Small intestine (tissue), 7 donors: ENCODE data around the gene KCNK7. TPM values are rescaled to one million over a fixed set of nuclear protein-coding genes. Genes with fewer than 3 reads are reported as not detected.

Experiments used
- DNase-seq, 2 donors: peaks; one replicate each; pipeline versions ENCODE4 v3.0.0 to v3.0.0-alpha.2; 2013
- FAIRE-seq: peaks from 2 replicates; lab custom pipeline; 2012; peaks lifted over from hg19 to GRCh38; lab: Jason Lieb, UNC
- H3K27ac ChIP-seq, 3 donors: one replicate each; pipeline ENCODE4 v1.5.1; 2013; ENCODE audit warnings: low read length in 2 of 3, mild to moderate bottlenecking in 2 of 3, control low read depth in 1 of 3, inconsistent platforms in 1 of 3, low read depth in 1 of 3, moderate library complexity in 1 of 3
- H3K27me3 ChIP-seq, 3 donors: one replicate each; pipeline ENCODE4 v1.6.1; 2013; ENCODE audit warnings: low read length in 3 of 3, inconsistent platforms in 1 of 3; ENCODE audit not compliant: control insufficient read depth in 3 of 3, insufficient read depth in 3 of 3
- H3K36me3 ChIP-seq, 3 donors: one replicate each; pipeline ENCODE4 v1.6.1; 2013; ENCODE audit warnings: low read length in 3 of 3, inconsistent platforms in 1 of 3, low read depth in 1 of 3, mild to moderate bottlenecking in 1 of 3, moderate library complexity in 1 of 3; ENCODE audit not compliant: control insufficient read depth in 3 of 3, insufficient read depth in 2 of 3
- H3K4me1 ChIP-seq, 3 donors: one replicate each; pipeline ENCODE4 v1.6.1; 2013; ENCODE audit warnings: low read length in 2 of 3, inconsistent platforms in 1 of 3, low read depth in 1 of 3, mild to moderate bottlenecking in 1 of 3, moderate library complexity in 1 of 3; ENCODE audit not compliant: control insufficient read depth in 3 of 3, insufficient read depth in 2 of 3
- H3K4me3 ChIP-seq, 3 donors: one replicate each; pipeline ENCODE4 v1.5.1; 2013; ENCODE audit warnings: low read length in 3 of 3, control low read depth in 1 of 3, inconsistent platforms in 1 of 3, low read depth in 1 of 3, mild to moderate bottlenecking in 1 of 3, moderate library complexity in 1 of 3
- H3K9me3 ChIP-seq, 2 donors: one replicate each; pipeline ENCODE4 v1.6.1; 2013; ENCODE audit warnings: low read depth in 1 of 2, low read length in 1 of 2; ENCODE audit not compliant: control insufficient read depth in 2 of 2, insufficient read depth in 1 of 2
- WGBS, 3 donors: extraction: QIAGEN DNeasy Blood & Tissue Kit; methylation state at CpG; one replicate each; pipeline ENCODE4 v1.1.7; 2013; 5-methylcytosine and 5-hydroxymethylcytosine counted together
- polyA plus RNA-seq, 4 donors: library from polyadenylated mRNA; stranded (reverse) in 3 of 4; unstranded in 1 of 4; fragments of 200-250 nt in 3 of 4; fragments of 120-200 nt in 1 of 4; gene quantifications; one replicate each; pipeline versions ENCODE4 v1.2.1 to v1.2.3, GENCODE V29; 2013
- donor health status: healthy with polysubstance abuse.
- donor health status: control.
- donor health status: control.
- donor health status: Bipolar disorder and iron deficiency.
- donor health status: healthy.

Gene KCNK7
- polyA plus RNA-seq, 4 donors, result 0.84 to 31.1 (median 0.89) TPM; not detected in 1

DNA sequence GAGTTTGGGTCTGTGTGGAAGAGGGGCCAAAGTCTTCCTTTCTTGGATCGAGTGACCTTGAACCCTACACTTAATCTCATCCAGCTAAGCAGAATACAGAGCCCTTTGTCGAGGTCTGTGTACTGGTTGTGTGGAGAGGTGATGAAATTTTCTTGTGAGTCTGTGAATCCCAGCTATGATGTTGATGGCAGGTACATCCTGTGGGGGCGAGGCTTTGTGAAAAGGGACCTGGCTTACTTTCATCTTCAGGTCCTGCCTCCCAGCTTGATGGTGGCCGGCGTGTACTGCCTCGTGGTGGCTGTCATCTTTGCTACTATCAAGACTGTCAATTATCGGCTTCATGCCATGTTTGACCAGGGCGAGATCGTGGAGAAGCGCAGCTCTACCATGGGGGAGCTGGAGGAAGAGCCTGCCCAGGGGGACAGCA is 21.0 kb upstream of the KCNK7 start:
- H3K9me3 ChIP-seq, result no peaks in the 10 kb centered on the region
- no peaks in the 10 kb centered on the region for H3K27me3 ChIP-seq
- FAIRE-seq (no peak), DNase-seq (peak in 1 of 2 donors; percentile 51)
- peaks cover 3 to 26% (median 10%) of the 10 kb centered on the region in 3 donors for H3K4me1 ChIP-seq
- H3K36me3 ChIP-seq, result peaks cover 15 to 65% (median 20%) of the 10 kb centered on the region in 3 donors
- peak overlapping the region in 2 of 3 donors; percentile 1 to 31 for H3K27ac ChIP-seq
- peak overlapping the region; percentile 75 to 91 (median 85) for H3K4me3 ChIP-seq
- WGBS, 3 donors, result 20 to 52% (median 29%) methylated on average over 10 of the region's 10 CpGs

DNA sequence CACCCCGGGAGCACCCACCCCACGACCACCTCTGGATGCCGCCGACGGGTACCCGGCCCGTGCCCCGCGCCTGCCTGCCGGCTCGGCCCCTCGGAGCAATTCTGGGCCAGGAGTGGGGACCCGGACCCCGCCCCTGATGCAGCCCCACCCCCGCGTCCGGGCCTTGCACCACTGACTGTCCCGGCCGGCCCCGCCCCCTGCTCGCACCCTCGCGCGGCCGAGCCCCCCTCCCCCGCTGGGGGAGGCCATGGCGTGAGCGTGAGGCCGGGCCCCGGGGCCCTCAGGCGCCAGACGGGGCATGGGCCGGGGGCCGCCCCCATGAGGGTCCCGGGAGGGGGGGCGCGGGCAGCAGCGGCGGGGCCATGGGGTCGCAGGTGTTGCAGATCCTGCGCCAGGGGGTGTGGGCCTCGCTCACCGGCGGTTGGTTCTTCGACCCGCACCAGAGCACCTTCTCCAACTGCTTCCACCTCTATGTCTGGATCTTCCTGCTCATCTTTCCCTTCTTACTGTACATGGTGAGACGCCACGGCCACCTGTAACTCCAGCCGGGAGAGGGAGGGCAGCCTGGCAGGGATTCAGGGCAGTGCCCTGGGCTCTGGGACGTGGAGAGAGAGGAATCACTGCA is 20.5 kb upstream of the KCNK7 start:
- Histone ChIP-seq H3K4me1 (peaks cover 3 to 31% (median 12%) of the 10 kb centered on the region in 3 donors), H3K27me3 (no peaks in the 10 kb centered on the region), H3K9me3 (no peaks in the 10 kb centered on the region), H3K27ac (peak overlapping the region; percentile 77 to 98 (median 95)), H3K4me3 (peak overlapping the region; percentile 75 to 91 (median 85)), H3K36me3 (peaks cover 15 to 65% (median 19%) of the 10 kb centered on the region in 3 donors)
- DNase-seq (peak in 1 of 2 donors; percentile 45), FAIRE-seq (no peak)
- WGBS, 3 donors, result 0 to 1% (median 0%) methylated on average over 24 to 50 of the region's 50 CpGs

DNA sequence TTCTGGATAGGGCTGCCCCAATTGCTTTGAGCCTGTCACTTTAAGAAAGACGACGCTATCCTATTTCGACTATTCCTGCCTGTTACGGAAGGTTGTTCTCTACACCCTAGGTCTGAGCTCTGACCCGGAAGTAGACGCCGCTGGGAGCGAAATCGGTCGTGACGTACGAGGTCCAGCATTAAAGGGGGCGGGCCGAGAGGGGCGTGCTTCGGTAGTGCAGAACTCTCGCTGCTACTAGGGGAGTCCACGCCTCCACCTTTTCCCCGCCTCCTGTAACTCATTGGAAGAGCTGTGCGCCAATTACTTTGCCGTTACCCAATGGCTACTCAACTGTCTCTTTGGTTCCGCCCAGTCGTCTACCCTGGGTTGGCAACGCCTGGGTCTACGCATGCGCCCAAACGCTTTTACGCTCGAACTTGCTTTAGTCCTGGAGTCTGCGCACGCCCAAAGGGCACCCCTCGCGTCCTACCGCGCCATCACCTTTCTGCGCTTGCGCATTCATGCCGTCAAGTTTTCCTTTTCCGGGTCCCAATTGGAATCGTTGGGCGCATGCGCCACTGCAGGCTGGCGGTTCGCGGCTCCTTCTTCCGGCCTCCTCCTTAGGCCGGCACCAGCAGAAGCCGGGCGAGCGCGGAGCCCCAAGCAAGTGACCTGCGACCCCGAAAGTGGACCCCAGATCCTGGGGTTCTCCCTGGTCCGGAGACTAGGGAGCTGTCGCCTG is 19.8 kb upstream of the KCNK7 start, which contains the start of gene PCNX3:
PCNX3 (plus strand) TSS at position 548 of the 721 bp plus-strand sequence. CDS start 536 bp downstream, outside the sequence.
- H3K9me3 ChIP-seq, result no peaks in the 10 kb centered on the region
- FAIRE-seq (peak; percentile 91), DNase-seq (peak; percentile 100)
- peak within 1 kb of the TSS; percentile 91 to 98 (median 95) for H3K4me3 ChIP-seq
- H3K27ac ChIP-seq, result peak within 1 kb of the TSS; percentile 80 to 98 (median 95)
- H3K4me1 ChIP-seq, result peaks cover 3 to 37% (median 14%) of the 10 kb centered on the region in 3 donors
- 0% methylated on average over 55 of the region's 55 CpGs for WGBS, 3 donors
- peaks cover 12 to 65% (median 13%) of the 10 kb centered on the region in 3 donors for H3K36me3 ChIP-seq
- no peaks in the 10 kb centered on the region for H3K27me3 ChIP-seq

GRCh38 chr11:65613091-65613928 is 17.7 kb upstream of the KCNK7 start:
- peak overlapping the region; percentile 86 to 98 (median 95) for H3K27ac ChIP-seq
- DNase-seq (no peak), FAIRE-seq (no peak)
- H3K9me3 ChIP-seq, result no peaks in the 10 kb centered on the region
- H3K4me1 ChIP-seq, result peaks cover 3 to 44% (median 14%) of the 10 kb centered on the region in 3 donors
- WGBS, 3 donors, result 2 to 18% (median 8%) methylated on average over 34 to 43 of the region's 43 CpGs
- H3K4me3 ChIP-seq, result peak overlapping the region; percentile 91 to 98 (median 95)
- no peaks in the 10 kb centered on the region for H3K27me3 ChIP-seq
- peaks cover 5 to 64% (median 10%) of the 10 kb centered on the region in 3 donors for H3K36me3 ChIP-seq

DNA sequence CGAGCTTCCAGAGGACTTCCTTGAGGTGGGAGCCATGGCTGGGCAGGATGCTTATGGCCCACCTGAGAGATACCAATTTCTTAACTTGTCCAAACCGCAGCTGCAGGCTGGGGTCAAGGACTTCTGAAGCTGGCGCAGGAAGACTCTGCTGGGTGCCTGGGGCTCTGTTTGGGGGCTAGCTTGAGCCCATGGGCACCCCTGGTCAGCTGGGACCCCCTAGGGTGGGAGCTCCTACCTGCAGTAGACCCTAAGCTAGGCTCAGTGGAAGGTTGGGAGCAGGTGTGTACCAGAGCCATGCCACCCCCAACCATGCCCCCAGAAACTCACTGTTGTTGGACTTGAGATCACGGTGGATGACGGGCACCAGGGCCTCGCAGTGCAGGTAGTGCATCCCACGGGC is 17.1 kb upstream of the KCNK7 start:
- Histone ChIP-seq H3K27ac (peak overlapping the region in 1 of 3 donors; percentile 70), H3K9me3 (no peaks in the 10 kb centered on the region), H3K27me3 (no peaks in the 10 kb centered on the region), H3K4me1 (peaks cover 3 to 47% (median 14%) of the 10 kb centered on the region in 3 donors), H3K36me3 (peaks cover 4 to 64% (median 9%) of the 10 kb centered on the region in 3 donors), H3K4me3 (peak overlapping the region; percentile 91 to 98 (median 95))
- WGBS, 3 donors, result 9 to 33% (median 29%) methylated on average over 7 of the region's 7 CpGs
- FAIRE-seq, result no peak
- DNase-seq, result no peak

GRCh38 chr11:65611758-65612603 is 16.4 kb upstream of the KCNK7 start:
- Histone ChIP-seq H3K9me3 (no peaks in the 10 kb centered on the region), H3K27me3 (no peaks in the 10 kb centered on the region), H3K4me1 (peaks cover 3 to 48% (median 14%) of the 10 kb centered on the region in 3 donors), H3K4me3 (peak overlapping the region in 2 of 3 donors; percentile 91 to 98), H3K36me3 (peaks cover 6 to 63% (median 6%) of the 10 kb centered on the region in 3 donors), H3K27ac (peak overlapping the region in 2 of 3 donors; percentile 8 to 70)
- no peak for FAIRE-seq
- 56 to 63% (median 57%) methylated on average over 12 of the region's 12 CpGs for WGBS, 3 donors
- no peak for DNase-seq

DNA sequence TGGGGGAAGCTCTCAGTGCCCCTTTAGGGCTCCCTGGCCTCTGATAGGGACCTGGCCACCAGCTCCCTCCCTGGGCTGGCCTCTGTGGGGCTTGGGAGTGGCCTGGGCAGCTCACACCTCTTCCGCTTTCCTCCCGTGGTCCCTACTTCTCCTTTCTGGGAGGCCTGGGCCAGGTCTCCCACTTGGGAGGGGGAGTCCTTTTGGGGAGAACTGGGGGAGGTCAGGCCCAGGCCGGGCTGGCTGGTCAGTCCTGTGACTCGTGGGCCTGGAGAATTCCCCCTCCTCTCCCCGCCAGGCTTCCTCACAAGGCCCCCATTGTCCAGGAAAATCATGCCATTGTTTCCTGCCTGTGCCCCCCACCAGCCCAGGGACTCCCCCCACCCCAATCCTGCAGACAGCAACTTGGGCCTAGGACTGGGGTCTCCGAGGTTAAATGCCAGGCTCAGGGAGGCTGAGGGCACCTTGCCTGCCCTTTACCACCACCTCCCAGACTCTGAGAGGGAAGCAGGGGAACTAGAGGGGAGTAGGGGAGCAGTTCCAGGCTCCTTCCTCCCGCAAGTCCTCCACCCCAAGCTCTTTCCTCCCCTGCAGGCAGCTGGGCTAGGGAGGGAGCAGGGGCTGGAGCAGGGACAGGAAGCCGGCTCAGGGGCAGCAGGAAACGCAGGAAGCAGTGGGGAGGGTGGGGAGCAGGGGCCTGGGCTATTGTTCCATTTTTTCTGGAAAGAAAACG is 15.6 kb upstream of the KCNK7 start:
- H3K36me3 ChIP-seq, result peaks cover 9 to 71% (median 10%) of the 10 kb centered on the region in 3 donors
- peak overlapping the region in 2 of 3 donors; percentile 91 to 98 for H3K4me3 ChIP-seq
- no peaks in the 10 kb centered on the region for H3K9me3 ChIP-seq
- FAIRE-seq (no peak), DNase-seq (no peak)
- peak overlapping the region in 2 of 3 donors; percentile 8 to 73 for H3K27ac ChIP-seq
- H3K4me1 ChIP-seq, result peaks cover 0 to 48% (median 14%) of the 10 kb centered on the region in 3 donors
- no peaks in the 10 kb centered on the region for H3K27me3 ChIP-seq
- WGBS, 3 donors, result 41 to 55% (median 52%) methylated on average over 10 of the region's 10 CpGs
